SK-N-DZ (cell line): ENCODE measurements around the gene MYBPHL.

ENCODE experiments used
- DNase-seq: peaks from one replicate; pipeline ENCODE4 v3.0.0-alpha.2; 2015; ENCODE audit warnings: low spot score

Gene MYBPHL

GRCh38 chr1:109266965-109267364, 39.8 kb downstream of the MYBPHL start:
- DNase-seq: no peak

DNA sequence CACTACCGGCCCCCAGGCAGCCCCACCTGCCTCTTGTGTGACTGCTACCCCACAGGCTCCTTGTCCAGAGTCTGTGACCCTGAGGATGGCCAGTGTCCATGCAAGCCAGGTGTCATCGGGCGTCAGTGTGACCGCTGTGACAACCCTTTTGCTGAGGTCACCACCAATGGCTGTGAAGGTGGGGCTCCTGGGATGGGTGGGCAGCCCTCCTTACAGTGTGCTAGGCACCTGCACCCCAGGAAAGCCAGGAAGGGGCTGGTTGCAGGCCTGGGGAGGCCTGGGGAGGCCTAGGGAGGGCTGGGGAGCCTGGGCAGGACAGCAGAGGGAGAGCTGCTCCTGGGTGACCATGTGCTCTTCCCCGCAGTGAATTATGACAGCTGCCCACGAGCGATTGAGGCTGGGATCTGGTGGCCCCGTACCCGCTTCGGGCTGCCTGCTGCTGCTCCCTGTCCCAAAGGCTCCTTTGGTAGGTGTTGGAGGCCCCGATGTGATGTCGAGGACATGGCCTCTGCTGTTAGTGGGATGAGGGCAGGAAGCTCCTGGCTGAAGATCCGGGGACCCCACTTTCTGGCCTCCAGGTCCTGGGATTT, 41.0 kb downstream of the MYBPHL start:
- DNase-seq: no peak

DNA sequence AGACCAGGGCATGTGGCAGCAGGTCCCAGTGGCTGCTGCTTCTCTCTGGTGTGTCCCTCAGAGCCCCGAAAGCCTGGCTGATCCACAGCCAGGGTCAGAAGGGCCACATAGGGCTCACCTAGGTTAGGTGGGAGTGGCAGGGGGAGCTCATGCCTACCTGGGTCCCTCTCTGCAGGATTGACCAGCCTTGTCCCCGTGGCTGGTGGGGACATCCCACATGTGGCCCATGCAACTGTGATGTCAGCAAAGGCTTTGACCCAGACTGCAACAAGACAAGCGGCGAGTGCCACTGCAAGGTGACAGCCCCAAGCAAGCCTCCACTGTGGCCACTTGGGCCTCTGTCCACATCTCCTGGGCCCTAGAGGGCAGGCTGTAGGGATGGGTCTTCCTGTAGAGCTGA, 41.8 kb downstream of the MYBPHL start:
- DNase-seq: no peak

DNA sequence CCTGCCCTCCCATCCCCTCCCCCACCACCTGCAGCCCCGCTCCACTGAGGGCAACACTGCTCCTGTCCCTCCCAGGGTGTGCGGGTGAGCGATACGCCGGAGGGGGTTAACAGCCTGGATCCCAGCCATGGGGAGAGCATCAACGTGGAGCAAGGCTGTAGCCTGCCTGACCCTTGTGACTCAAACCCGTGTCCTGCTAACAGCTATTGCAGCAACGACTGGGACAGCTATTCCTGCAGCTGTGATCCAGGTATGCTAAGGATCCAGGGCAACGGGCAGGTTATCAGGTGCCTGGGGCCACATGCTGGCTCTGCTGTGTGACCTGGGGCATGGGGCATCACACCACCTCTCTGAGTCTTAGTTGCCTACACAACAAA, 42.4 kb downstream of the MYBPHL start:
- DNase-seq: no peak

DNA sequence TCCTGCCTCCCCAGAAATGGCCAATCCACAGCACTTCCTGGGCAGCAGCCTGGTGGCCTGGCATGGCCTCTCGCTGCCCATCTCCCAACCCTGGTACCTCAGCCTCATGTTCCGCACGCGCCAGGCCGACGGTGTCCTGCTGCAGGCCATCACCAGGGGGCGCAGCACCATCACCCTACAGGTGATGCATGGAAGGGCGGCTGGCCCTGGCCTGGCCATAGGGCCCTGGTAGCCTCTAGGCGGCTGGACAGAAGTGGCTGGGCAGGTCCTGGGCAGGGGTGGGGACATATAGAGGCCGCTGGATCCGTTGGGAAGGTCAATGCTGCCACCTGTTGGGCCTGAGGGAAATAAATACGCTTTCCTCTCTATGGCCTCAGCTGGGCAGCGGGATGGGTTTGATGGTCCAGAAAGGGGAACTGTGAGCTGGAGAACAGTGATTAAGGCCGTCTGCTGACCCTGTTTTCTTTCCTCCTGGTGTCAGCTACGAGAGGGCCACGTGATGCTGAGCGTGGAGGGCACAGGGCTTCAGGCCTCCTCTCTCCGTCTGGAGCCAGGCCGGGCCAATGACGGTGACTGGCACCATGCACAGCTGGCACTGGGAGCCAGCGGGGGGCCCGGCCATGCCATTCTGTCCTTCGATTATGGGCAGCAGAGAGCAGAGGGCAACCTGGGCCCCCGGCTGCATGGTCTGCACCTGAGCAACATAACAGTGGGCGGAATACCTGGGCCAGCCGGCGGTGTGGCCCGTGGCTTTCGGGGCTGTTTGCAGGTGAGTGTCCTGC, 43.0 kb downstream of the MYBPHL start:
- peak; percentile 79 for DNase-seq

DNA sequence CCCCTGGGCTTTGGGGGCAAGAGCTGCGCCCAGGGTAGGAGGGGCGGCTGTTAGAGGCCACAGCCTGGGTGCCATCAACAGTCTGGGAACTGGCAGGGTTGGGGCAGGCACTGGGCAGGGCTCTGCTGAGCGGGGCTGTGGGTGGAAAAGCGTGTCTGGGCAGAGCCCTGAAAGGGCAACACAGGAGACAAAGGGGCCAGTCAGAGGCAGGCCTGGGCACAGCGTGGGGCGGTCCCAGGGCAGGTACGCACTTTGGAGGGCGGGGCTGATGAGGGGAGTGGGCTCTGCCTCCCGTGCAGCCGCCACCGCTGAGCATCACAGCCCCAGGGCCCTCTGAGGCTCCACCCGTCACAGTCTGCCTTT, 43.6 kb downstream of the MYBPHL start:
- DNase-seq: no peak

DNA sequence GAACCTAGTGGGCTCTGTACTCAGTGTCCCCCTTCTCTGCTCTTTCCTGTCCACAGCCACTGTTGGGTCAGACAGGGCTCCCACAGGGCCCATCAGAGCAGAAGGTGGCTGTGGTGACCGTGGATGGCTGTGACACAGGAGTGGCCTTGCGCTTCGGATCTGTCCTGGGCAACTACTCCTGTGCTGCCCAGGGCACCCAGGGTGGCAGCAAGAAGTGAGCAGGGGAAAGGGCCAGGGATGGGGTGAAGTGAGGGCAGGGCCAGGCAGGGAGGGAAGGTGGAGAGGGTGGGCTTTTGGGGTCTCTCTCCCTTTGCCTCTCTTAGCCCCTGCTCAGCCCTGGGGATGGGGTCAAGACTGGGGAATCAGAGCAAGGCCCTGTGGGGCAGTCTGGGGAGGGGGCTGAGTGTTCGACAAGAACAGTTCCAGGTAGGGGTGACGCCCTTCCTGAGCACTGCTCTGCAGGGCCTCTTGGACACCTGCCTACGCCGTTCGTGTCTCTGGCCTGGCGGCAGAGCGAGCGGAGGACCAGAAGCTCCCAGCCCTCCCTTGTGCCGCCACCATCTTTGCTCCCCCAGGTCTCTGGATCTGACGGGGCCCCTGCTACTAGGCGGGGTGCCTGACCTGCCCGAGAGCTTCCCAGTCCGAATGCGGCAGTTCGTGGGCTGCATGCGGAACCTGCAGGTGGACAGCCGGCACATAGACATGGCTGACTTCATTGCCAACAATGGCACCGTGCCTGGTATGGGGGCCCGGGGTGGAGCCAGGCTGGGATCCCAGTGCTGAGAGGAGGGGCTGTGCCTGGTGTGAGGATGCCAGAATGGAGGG, 44.4 kb downstream of the MYBPHL start:
- DNase-seq: no peak

DNA sequence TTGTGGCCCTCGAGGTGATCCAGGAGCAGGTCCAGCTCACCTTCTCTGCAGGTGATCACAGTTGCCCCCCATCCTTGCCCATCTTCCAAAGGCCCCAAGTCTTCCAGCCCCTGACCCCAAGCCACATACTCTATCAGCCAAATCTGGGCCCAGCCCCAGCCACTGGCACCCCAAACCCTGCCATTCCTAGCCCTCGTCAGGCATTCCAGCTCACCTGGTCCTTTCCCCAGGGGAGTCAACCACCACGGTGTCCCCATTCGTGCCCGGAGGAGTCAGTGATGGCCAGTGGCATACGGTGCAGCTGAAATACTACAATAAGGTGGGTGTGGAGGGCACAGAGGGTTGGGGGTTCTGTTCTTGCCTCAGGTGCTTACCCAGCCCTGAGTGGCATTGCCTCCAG, 45.2 kb downstream of the MYBPHL start:
- no peak for DNase-seq

DNA sequence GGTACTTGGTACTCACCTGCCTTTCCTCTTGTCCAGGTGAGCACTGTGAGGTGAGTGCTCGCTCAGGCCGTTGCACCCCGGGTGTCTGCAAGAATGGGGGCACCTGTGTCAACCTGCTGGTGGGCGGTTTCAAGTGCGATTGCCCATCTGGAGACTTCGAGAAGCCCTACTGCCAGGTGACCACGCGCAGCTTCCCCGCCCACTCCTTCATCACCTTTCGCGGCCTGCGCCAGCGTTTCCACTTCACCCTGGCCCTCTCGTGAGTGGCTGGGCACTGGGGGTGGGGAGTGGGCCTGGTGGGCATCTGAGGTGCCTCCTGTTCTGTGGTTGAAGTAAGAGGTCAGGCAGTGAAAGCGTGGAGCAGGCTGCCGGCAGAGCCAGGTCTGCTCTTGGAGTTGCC, 45.8 kb downstream of the MYBPHL start:
- DNase-seq: no peak

DNA sequence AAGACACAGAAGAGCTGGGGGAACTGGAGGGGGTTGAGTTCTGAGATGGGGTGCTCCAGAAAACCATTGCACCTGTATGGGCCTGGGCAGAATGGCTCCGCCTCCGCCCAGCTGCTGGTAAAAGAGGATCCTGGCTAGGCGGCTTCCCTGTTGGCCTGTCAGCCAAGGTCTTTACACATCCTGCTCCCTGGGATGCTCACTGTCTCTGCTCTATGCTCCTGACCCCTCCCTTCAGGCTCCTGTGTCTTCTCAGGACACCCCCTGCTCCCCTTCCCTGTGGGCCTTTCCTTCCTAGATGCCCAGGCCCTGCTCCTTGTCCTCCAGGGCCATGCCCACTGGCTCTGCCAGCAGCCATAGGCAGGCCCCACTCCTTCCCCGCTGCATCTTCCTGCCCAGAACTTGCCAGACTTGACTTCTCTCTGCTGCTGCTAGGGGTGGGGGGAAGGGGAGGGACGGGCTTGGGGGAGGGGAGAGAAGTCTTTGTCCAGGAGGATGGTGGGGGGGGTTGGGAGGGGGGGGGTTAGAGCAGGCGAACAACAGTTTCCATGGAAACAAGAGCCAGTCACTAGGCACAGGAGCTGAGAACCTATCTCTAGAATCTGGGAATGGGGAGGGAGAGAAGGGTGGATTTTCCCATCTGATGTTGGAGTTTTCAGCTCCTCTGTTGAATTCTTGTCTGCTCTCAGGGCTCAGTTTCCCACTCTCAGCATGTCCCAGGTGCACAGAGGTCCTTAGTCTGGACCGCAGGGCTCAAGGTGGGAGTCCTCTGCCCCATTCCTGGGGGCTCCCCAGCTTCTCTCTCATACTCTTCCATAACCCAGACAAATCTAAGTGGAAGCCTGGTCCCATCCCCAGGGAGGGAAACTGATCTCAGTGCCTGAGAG, 46.9 kb downstream of the MYBPHL start:
- peak; percentile 76 for DNase-seq

DNA sequence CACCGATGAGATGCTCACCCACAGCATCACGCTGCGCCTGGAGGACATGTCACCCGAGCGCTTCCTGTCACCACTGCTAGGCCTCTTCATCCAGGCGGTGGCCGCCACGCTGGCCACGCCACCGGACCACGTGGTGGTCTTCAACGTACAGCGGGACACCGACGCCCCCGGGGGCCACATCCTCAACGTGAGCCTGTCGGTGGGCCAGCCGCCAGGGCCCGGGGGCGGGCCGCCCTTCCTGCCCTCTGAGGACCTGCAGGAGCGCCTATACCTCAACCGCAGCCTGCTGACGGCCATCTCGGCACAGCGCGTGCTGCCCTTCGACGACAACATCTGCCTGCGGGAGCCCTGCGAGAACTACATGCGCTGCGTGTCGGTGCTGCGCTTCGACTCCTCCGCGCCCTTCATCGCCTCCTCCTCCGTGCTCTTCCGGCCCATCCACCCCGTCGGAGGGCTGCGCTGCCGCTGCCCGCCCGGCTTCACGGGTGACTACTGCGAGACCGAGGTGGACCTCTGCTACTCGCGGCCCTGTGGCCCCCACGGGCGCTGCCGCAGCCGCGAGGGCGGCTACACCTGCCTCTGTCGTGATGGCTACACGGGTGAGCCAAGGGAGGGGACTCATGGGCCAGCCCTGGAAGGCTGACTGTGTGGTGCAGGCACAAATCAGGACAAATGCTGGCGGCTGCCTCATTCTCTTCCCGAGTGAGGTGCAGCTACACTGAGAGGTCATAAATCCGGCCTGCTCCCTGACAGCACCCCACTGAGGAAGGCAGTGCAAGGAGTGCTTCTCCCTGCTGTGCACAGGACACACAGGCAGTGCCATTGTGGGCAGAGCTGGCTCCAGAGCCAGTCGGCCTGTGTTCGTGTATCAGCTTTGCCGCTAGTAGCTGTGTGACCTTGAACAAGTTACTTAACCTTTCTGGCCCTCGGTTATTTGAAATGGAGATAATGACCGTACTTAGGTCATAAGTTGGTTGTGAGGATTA, 48.0 kb downstream of the MYBPHL start:
- DNase-seq: no peak

DNA sequence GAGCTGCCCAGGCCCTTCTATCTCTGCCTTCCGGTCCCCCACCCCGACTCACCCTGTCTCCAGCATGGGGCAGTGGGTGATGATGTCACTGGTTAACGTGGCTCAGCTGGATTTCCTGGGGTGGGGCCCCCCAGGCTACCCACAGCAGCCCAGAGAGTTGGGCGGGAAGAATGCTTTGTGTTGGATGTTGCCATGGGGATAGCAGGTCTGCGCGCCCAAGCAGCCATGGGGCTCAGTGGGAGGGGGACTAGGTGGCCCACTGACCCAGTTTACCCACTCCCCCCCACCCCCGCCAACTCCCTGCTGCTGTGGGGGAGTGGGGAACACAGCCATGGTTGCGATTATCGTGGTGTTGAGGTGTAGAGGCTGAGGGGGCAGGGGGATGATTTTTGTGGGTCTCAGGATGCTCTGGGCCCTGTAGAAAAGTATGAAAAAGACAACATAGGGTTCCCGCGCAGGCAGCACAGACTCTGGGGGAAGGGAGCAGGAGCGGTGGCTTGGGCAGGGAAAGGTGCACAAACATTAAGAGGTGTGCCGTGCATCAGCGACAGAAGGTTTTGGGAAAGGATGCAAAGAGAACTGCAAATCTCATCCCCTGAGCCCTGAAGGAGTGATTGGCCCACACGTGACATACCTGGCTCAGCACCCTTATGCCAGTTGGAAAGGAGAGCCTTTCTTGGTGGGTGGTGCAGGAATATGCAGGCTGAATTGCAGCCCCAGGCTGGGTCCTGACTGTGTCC, 49.0 kb downstream of the MYBPHL start:
- no peak for DNase-seq

DNA sequence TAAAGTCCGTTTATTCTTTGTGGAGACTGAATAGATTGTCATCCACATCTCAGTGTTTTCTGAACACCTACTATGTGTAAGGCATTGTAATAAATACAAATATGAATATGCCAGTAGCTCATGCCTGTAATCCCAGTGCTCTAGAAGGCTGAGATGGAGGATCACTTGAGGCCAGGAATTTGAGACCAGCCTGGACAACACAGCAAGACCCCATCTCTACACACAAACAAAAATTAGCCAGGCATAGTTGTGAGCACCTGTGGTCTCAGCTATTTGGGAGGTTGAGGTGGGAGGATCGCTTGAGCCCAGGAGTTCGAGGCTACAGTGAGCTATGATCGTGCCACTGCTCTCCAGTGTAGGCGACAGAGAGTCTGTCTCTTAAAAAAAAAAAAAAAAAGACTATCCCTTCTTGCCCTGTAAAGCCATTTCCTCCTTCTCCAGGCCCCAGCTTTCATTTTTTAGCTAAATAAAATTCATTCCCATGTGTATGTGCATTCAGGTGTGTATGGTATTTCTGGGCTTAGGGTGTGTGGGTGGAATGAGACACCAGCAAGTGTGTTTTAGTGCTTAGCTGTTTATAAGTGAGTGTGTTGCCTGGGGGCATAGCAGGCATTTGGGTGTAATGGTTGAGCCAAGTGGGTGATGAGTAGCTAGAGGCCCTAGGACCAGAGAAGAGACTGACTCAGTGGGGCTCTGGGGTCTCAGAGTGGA, 49.7 kb downstream of the MYBPHL start:
- DNase-seq: no peak

GRCh38 chr1:109256085-109256484, 50.7 kb downstream of the MYBPHL start:
- DNase-seq: no peak

GRCh38 chr1:109255678-109256077, 51.1 kb downstream of the MYBPHL start:
- no peak for DNase-seq

GRCh38 chr1:109255097-109255651, 51.6 kb downstream of the MYBPHL start:
- no peak for DNase-seq

DNA sequence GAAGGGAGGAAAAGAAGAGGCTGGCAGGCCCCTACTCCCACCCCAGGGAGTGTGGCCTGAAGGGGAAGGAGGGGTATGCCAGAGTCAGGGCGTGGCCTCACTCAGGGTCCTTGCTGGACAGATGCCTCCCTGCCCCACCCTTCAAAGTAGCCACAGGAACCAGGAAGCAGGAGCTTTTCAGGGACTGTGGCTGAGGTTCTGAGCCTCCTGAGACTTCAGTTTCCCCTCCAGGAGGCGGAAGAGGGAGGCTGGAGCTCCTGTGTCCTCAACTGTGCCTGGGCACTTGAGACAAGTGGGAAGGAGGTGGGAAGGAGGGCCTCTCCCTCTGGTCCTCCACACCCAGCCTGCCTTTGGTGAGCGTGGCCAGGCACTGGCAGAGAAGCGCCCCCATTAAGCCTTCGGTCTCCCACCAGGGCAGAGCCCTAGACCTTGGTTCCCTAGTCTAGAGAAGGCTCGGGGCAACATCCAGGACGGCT, 52.2 kb downstream of the MYBPHL start:
- DNase-seq: no peak

DNA sequence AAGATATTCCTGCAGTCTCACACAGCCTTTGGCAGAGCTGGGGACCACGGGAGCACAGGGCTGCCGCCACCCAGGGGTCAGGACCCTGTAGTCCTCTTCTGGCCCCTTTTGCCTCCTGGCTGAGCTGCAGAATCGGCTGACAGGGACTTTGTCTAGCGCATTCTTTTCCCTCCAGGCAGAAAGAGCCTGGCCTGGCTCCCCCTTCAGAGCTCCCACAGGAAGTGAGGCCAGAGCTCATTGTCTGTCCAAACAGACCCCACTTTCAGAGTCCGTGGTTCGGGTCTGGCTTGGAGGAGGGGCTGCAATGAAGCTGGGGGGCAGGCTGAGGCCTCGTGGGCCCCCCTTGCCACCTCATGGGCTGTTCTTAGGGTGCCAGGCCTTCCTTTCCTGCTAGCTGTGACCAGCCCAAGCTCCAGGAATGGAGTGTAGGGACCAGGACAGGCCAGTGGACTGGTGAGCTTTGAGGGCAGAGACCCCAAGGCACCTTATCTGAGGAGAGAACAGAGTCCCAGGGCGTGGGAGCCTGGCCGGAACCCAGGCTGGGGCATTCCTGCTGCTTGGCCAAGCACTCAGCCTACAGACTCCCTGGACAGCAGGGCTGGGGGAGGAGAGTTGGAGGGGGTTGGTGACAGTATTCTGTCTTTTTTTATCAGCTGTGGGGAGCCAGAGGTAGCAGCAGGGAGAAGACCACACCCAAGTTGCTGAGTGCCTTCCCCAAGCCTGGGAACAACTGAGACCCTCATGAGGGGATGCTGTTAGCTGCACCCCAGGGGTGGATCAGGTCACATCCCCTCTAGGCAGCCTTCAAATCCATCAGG, 52.8 kb downstream of the MYBPHL start:
- no peak for DNase-seq
